HG02840 (cell line): ENCODE measurements around the gene SPON2.

Source experiments
- ATAC-seq: cut with Tn5 transposase; IDR thresholded peaks from one replicate; pipeline ENCODE4 v1.9.1; 2021; ENCODE audit warnings: mild to moderate bottlenecking, moderate library complexity, moderate number of reproducible peaks; ENCODE audit not compliant: unreplicated experiment, low FRiP score

Gene SPON2

DNA sequence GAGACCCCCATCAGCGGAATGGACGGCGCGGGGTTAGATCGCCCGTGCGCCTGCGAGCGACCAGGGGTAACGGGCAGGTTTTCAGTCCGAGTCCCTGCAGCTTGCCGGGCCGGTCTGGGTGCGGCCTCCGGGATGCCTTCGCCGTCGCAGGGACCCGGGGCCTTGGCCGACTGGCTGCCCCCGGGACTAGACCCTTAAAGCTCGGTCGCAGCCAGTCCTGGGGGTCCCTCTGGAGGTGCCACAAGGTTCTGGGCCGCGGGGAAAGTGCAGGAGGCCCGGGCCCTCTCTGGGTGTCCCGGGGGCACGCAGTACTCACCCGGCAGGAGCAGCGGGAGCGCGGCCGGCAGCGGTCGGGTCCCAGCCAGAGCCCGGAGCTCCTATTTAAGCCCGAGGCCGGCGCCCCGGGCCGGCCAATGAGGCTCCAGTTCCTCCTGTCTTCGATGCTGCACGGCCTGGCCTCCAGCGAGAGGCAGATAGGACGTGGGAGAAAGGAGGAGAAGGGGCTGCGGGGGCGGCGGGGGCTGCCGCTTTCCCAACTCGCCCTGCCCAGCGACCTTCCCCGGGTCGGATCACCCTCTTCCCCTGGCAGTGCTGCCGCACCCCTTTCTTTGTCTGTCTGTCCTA lies at the start of gene SPON2:
TSS of gene SPON2 (minus strand) at position 356 of the 624 bp plus-strand sequence.
- no peak for ATAC-seq

DNA sequence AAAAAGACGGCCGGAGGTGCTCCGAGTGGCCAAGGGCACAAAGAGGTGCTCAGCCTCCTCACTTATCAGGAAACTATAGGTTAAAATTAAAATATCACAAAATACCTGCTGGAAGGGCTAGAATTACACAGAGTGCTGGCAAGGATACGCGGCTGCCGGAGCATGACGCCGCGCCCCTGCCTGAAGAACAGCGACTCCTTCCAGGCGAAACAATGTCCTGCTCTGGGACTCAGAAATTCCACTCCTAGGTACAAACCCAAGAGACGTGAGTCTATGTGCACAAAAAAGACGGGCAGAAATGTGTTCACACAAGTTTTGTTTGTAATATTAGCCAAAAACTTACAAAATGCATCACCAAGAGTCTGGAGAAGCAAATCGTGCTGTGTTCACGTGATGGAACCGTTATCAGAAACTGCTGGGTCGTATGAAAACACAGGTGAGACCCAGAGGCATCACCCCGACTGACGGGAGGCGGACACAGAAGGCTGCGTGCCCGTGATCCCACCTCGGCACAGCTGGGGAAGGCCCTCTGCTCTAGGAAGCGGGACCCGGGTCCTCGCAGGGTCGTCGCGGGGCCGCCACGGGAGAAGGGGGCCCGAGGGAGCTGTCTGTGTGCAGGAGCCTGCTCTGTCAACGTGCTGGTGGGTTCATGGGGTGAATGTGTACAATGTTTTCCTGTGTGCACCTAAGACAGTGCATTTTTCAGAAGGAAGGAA lies 48.9 kb upstream of the SPON2 start:
- ATAC-seq = no peak

DNA sequence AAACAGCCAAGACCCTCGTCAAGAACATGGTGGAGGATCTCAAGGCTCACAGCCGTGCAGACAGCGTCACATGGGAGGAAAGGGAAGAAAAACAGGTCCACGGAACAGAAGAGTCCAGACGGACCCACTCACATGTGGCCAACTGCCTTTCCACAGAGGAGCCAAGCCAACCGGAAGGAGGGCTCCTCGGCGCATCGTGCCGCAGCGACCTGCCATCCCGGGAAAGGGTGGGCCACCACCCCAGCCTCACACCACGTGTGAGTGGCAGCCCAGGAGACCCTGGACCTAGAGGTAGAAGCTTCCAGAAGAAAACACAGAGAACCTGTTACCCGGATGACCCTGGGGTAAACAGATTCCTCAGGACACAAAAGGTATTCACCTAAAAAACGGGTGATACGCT lies 48.2 kb upstream of the SPON2 start:
- no peak for ATAC-seq

DNA sequence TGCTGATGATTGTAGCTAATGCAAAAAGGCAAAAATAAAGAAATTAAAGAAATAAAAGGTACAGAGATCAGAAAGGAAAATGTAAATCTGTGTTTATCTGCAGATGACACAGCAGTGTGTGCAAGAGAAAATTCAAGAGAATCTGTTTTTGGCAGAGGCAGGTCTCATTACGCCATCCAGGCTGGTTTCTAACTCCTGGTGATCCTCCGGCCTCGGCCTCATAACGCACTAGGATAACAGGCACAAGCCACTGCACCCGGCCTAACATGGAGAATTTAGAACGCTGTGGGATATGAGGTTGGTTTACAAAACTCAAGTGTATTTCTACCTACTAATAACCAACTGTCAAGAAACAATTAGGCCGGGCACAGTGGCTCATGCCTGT lies 47.2 kb upstream of the SPON2 start:
- no peak for ATAC-seq

DNA sequence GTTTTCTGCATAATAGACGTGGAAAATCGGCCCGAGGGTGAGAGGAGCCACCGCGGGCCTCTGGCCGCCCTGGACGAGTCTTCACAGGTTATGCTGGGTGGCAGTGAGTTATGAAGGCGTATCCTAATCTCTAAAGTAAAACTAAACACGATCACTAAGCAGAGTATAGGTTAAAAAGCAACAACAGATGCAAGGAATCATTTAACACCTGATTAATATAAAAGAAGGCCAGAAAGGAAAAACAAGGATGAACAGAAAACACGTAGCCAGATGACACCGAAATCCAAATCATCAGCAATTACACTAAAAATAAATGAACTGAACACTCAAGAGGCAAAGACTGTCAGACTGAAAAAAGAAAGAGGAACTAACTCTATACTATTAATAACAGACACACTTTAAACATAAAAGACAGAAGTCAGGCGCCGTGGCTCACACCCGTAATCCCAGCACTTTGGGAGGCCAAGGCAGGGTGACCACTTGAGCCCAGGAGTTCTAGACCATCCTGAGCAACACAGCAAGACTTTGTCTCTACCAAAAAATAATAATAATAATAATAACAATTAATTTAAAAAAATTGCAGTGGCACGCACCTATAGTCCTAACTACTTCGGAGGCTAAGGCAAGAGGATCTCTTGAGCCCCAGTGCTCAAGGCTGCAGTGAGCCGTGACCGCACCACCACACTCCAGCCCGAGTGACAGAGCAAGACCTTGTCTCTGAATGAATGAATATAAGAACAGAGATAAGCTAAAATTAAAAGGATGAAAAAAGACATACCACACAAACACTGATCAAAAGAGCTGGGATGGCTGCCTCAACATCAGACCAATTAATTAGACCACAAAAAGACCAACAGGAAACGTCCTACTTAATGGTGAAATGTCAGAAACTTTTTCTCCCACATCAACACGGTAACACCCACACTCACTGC lies 46.5 kb upstream of the SPON2 start:
- ATAC-seq = peak; percentile 63

DNA sequence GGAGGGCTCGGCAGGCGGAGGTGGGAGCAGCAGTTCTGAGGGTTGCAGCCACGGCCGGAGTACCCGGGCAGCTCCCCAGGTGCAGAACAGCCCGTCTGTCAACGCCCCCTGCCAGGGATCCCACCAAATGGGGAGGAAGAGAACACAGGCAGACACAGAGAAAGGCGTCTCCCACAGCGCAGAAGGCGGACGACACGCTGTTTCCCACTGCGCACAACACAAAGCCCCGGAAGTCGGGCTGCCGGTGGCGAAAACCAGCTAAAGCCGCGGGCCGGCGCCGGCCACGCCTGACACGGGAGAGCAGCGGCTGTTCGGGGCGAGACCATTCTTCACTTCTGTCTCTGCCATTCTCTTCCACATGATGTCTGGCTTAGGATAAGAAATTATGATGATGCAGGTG lies 45.0 kb upstream of the SPON2 start:
- no peak for ATAC-seq

DNA sequence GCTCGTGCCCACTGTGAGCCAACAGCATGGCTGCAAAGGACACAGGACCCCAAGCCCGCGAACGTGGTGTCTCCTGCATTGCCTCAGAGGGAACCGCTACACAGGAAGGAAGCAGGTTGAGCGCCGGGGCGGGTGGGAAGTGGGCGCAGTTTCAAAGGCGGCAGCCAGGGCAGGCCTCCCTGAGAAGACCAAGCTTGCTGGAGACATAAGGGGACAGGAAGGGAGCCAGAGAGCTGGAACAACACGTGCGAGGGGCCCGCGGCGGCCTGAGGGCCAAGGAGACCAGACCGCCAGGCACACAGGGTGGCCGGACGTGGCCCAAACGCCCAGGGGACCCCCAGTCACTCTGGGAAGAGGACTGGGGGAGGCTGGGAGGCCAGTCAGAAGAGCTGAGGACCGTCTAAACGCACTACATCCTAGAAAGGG lies 44.5 kb upstream of the SPON2 start:
- no peak for ATAC-seq

DNA sequence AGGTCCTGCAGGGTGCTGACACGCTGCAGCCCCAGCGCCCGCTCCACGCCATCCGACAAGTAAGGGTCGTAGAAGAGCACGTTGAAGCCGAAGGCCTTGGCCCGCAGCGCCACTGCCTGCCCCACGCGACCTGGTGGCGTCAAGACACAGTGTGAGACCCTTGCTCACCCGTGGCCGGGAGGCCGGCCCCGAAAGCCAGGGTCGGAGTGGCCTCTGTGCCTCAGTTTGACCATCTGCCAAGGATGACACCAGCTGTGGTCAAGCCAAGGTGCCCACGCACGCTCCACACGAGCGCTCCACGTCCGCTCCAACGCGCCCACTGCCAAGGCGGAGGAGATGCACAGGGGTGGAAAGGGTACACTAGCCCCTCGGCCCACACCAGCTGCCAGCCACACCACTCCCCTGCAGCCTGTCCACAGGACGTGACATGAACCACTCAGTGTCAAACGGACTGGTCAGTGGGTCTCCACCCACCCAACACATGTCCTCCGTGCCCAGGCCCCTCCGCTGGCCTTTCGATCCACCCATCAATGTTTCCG lies 43.8 kb upstream of the SPON2 start:
- ATAC-seq = no peak

DNA sequence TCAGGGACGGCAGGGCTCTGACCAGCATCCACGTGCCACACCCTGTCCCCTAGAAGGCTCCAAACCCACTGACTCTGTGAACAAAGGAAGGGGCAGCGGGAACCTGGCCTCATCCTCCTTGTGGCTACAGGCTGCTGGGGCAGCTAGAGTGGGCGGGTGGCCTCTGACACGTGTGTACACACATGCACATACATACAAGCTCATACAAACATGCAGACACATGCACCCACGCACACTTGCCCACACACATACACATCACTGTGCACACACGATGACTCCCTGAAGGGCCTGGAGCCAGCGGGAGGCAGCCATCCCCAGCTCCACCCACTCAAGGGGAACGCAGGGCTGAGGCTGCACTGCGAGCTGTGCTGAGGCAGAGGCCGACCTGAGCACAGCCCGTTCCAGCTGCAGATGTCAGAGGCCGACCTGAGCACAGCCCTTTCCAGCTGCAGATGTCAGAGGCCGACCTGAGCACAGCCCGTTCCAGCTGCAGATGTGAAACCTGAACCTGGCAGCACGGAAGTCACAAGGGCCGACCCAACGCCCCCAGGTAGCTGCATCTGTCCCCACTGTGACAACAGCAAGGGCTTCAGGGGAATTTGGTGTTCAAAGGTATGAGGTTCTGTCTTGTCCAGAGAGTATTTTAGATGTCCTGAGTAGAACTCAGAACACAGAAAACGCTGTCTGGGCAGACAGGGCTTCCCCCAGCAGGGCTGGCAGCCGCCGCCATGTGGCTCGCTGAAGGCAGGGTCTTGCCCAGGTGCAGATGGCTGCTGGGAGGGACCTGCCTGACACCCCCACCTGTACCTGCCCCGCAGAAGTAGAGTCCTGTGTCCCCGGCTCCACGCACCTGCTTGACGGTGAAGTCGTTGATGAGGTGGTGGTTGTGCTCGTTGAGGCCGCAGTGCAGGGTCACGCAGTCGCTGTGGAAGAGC lies 43.0 kb upstream of the SPON2 start:
- ATAC-seq = no peak

DNA sequence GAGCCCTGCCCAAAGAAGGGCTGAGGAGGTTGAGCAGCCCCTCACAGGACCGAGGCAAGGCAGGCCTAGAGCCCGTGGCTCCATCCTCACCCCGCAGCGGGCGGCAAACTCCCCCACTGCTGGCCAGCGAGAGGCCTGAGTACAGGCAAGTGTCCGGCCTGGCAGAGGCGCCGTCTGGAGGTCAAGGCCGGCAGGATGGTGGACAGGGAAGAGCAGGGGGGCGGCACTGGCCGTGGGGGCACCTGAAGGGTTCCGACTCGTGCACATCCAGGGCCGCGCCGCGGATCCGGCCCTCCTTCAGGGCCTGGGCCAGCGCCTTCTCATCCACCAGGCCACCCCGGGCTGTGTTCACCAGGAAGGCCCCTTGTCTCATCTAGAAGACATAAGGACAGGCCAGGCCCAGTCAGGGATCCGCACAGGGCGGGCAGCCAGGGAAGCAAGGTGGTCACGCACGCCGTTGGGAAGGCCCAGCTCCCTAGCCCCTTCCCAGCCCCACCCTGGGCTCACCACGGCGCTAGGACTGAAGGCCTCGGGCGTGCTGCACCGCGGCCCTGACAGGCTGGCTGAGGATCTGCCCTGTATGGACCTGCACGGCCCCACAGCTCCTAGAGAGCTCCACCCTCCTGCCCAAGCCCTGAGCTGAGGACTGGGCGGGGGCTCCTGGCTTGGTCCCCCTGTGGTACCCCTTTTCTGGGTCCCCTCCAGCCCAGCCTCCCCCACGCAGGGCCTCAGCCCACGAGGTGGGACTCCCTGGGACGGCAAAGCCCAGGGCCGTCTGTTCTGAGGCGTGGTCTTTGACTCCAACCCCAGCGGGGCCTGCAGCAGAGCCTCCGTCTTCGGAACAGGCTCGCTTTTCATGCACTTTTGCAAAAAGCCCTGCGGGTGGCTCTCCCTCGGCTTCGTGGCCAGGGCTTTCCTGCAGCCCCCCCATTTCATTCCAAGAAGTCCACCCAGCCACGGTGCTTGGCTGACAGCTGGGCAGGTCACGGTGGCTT lies 42.0 kb upstream of the SPON2 start:
- no peak for ATAC-seq

DNA sequence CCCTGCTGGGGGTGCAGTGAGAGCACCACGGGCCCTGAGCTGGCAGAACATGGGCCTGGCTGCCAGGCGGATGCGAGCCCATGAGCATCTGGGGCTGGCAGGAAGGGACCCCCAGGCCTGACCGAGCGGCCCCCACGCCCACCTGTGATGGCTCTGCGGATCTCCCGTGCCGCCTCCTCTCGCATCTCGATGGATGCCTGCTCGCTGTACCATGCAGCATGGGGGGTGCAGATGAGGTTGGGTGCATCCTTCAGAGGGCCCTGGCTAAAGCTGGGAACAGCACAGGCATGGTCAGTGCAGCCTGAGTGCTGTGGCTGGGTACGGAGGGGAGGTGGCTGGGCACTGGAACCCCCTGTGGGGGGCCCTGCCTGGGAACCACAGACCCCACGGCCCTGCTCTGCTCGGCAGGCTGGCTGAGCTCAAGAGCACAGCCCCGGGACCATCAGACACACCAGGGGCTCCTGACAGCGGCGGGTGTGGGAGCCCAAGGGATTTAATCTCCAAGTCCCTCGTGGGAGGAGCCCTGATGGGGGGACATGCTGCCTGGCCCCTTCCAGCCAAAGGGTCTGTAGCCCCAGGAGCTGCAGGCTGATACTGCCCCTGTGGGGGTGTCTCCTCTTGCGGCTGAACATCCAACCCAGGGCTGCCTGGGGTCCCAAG lies 41.1 kb upstream of the SPON2 start:
- no peak for ATAC-seq

DNA sequence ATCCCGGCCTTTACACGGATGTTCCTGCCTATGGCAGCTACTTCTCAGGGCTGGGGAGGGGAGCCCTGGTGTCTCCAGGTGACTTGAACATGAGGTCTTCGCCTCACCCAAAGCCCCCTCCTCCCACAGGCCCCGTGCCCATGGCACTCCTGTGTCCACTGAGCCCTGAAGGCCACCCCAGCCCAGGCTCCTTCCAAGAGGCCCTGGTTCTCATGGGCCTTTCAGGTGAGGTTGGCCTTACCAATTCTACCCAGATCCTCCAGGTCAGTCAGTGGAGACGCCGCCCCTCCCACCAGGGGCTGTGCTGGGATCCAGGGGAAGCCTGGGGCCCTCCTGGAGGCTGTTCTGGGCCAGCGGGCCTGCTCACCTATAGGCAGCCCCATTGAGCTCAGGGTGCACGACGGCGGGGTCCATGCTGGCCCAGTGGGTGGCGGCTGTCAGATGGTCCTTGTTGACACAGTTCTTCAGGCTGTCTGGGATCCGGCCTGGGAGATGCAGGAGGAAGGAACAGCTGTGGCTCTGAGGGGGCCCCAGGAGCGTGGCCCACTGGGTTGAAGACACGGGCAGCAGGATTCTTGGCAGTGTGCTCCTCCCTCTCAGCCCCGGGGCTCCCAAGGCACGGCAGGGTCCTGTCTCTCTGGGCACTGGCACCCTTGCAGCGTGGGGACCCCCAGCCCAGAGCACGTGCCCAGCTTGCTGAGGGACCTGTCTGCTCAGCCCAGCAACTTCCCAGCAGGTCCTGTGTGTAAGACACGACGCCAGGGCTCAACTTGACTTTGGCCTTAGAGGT lies 40.4 kb upstream of the SPON2 start:
- no peak for ATAC-seq

DNA sequence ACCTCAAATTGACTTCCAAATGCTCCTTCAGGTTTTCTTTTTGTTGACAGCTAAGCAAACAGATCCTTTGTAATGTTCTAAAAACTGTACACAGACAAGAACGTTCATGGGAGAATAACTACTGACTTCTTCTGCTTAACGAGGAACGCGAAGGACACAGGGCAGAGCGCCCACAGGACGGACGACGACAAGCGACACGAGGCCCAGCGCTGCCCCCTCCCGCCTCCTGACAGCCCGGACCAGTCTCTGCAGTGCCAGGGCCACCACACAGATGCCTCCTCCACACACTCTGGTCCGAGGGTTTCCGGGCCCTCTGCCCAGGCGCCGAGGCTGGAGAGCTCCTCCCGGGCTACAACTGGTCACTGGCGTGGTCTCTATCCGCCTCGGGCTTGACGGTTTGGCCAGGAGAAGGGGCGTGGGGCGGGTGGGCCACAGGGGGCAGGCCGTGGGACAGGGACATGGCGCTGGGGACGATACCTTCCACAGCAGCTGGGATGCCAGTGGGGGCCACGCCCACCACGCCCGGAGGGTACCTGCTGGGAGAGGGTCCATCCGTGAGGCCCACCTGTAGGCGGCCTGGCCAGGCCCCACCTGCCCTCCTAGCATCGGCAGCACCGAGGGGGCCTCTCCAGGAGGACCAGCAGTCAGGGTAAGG lies 39.6 kb upstream of the SPON2 start:
- no peak for ATAC-seq

DNA sequence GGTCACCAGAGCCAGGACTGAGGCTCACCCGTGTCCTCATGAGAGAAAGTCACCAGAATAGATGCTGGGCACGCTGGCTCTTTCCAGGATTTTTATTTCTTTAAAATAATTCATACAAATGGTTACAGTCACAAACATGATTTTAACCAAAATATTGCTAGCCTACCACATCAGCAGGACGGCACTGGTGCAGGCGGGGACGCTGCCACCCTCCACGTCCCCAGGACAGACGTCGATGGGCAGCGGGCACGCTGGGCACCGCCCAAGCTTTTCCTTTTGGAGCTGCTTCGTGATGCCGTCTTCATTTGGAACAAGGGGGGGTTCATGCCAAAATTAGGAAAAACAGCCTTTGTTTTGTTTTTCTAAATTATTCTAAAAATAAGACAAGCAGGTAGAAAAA lies 39.0 kb upstream of the SPON2 start:
- no peak for ATAC-seq

DNA sequence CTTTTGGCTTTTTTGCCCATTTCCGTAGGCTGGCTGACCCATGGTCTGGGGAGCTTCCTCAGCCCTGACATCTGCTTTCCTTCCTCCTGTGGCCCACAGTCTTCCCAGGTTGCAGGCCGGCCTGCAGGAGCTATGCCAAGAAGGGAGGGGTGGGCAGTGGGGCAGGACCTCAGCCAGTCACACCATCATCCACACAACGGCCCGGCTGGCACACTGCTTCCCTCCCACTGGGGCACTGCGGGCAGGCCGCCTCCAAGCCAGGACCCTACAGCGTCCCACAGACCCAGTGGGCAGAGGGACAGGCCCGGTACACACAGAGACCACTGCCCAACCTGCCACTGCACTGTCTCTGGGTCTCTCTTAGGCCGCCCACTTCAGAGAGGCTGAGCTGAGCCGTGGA lies 38.6 kb upstream of the SPON2 start:
- ATAC-seq = no peak

DNA sequence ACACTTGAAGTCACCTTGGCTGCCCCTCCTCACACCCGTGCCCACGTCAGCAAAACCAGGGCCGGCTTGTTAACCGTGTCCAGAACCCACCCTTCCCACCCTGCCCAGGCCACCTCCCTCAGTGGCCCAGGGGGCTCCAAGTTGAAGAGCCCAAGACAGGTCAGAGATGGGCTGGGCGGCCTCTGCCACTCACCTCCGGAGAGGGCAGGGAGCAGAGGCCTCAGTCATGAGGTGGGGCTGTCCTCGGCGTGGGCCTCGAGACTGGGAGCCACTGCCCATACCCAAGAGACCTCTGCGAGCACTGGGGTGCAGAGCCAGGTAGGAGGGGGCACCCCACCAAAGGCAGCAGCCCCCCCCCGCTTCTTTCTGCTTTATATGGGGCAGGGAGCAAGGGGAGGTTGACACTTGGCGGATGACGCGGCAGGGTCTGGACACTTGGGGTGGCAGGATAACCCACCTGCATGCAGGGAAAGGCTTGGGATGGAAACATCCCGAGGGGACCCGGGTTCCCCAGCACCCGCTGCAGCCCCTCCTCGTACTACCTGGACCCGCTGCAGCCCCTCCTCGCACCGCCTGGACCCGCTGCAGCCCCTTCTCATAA lies 38.0 kb upstream of the SPON2 start:
- no peak for ATAC-seq

DNA sequence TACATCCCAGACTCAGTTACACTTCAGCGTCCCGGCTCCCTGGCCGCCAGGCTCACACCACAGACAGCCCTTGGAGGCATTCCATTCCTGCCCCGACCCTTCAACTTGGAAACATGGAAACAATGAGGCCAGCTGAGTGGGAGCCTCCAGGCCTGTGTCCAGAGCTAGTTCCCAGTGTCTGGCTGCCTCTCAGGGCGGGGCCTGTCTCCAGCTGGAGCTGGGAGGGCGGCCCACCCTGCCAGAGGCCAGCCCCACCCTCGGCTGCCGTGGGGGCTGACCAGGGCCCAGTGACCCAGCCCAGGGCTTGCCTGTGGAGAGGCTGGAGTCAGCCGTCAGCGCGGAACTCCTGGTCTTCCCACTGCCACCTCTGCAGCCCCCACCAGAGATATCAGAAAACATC lies 37.4 kb upstream of the SPON2 start:
- ATAC-seq = no peak
